NCI-H1417 treated with DMSO at 0.1 percent for 48 hours (cell line): ENCODE measurements around the gene MYLK2.
A peak's percentile ranks its signal among the peaks of the same experiment; 100 is the strongest.
"Not testable (repeated sequence)": the region's sequence is repeated elsewhere in the genome, so short reads cannot be mapped to it uniquely, and the experiment has no call there.

Source experiments
- DNase-seq: peaks from one replicate; lab custom pipeline; 2025; lab: John Stamatoyannopoulos, UW

The MYLK2 gene

GRCh38 chr20:31815408-31816188, 3.6 kb upstream of the MYLK2 start:
- DNase-seq = no peak

GRCh38 chr20:31816221-31816620, 2.9 kb upstream of the MYLK2 start:
- DNase-seq = no peak

- no peak for DNase-seq
Observed at GRCh38 chr20:31817461-31817860, 1.7 kb upstream of the MYLK2 start.

- DNase-seq = no peak
Observed at GRCh38 chr20:31818376-31818908, 714 bp upstream of the MYLK2 start.

GRCh38 chr20:31820228-31820627, 1.1 kb downstream of the MYLK2 start:
- DNase-seq = no peak

GRCh38 chr20:31821427-31821826, 2.3 kb downstream of the MYLK2 start:
- no peak for DNase-seq

GRCh38 chr20:31822421-31823330, 3.5 kb downstream of the MYLK2 start:
- DNase-seq = peak; percentile 68

- no peak for DNase-seq
Observed at GRCh38 chr20:31823360-31824124, 4.4 kb downstream of the MYLK2 start.

GRCh38 chr20:31824125-31824485, 4.9 kb downstream of the MYLK2 start:
- no peak for DNase-seq

GRCh38 chr20:31824554-31825313, 5.6 kb downstream of the MYLK2 start:
- DNase-seq = no peak

GRCh38 chr20:31826074-31826473, 6.9 kb downstream of the MYLK2 start:
- no peak for DNase-seq

- DNase-seq = no peak
Observed at GRCh38 chr20:31827059-31827458, 7.9 kb downstream of the MYLK2 start.

GRCh38 chr20:31828016-31828415, 8.9 kb downstream of the MYLK2 start:
- DNase-seq = not testable (repeated sequence)

- no peak for DNase-seq
Observed at GRCh38 chr20:31829731-31830130, 10.6 kb downstream of the MYLK2 start.

- DNase-seq = no peak
Observed at GRCh38 chr20:31830406-31830981, 11.3 kb downstream of the MYLK2 start.

- DNase-seq = no peak
Observed at GRCh38 chr20:31831211-31831610, 12.1 kb downstream of the MYLK2 start.

- no peak for DNase-seq
Observed at GRCh38 chr20:31831771-31832306, 12.7 kb downstream of the MYLK2 start.

GRCh38 chr20:31833130-31833930, 14.2 kb downstream of the MYLK2 start:
- DNase-seq = no peak

GRCh38 chr20:31833931-31834521, 14.9 kb downstream of the MYLK2 start:
- no peak for DNase-seq
